Tibial nerve (tissue), 4 donors: ENCODE results near the gene SLTM.

Source experiments
- CTCF ChIP-seq, 5 experiments: fragments of 200-600 bp in 3 of 5; fragments of 450-650 bp in 2 of 5; sonication (generic) in 3 of 5; IDR thresholded peaks; one replicate each; pipeline ENCODE4 v1.5.1; 2016 to 2019; ENCODE audit warnings: antibody characterized with exemption in 5 of 5, mild to moderate bottlenecking in 3 of 5, moderate library complexity in 2 of 5
- EP300 ChIP-seq, 2 donors: sonication (generic); formaldehyde crosslinking; IDR thresholded peaks; one replicate each; pipeline ENCODE4 v1.6.1; 2017; ENCODE audit warnings: antibody characterized with exemption in 2 of 2, mild to moderate bottlenecking in 1 of 2
- POLR2A ChIP-seq, 2 donors: fragments of 450-650 bp; IDR thresholded peaks; one replicate each; pipeline ENCODE4 v1.6.1; 2017; ENCODE audit warnings: antibody characterized with exemption in 2 of 2, mild to moderate bottlenecking in 2 of 2, moderate library complexity in 2 of 2

GRCh38 chr15:58867926-58868325, 65.6 kb downstream of the SLTM start:
- TF ChIP-seq CTCF (IDR thresholded peaks at IDR 0.05), result no peak
- no peak for TF ChIP-seq POLR2A (IDR thresholded peaks at IDR 0.05)
- no peak for TF ChIP-seq EP300 (IDR thresholded peaks at IDR 0.05)
